DOHH2 (cell line): ENCODE measurements around the gene ABCB1.

Experiments
- EZH2phosphoT487 ChIP-seq: fragments of 200-600 bp; sonication (generic); IDR thresholded peaks from 2 replicates; pipeline ENCODE4 v1.6.1; 2017; ENCODE audit warnings: borderline replicate concordance, mild to moderate bottlenecking, antibody characterized with exemption, low read length, moderate library complexity, mixed read lengths
- TF ChIP-seq, protein P1 (sequence below): fragments of 200-600 bp; sonication (generic); IDR thresholded peaks from one replicate; pipeline ENCODE4 v1.5.1; 2014; ENCODE audit warnings: antibody characterized with exemption, mild to moderate bottlenecking, low read depth, low read length; ENCODE audit not compliant: poor library complexity, severe bottlenecking

DNA sequence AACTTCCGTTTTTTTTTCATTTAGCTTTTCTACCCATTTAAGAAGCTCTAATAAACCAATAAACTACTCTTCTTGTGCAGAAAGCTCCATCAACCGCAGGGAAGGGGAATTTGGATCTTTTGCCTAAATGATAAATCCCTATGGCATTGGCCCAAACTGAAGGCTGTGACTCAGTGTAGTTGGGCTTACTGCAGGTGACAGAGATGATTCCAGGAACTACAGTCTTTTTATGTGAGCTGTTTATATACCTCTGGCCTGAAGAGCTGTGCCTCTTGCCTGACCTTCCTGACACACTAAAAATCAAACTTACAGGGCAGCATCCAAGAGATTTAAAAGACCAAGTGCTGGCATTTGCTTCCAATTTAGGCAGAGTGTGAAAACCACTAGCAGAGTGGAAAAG, 25.2 kb downstream of the ABCB1 start:
- TF ChIP-seq, protein P1, sequence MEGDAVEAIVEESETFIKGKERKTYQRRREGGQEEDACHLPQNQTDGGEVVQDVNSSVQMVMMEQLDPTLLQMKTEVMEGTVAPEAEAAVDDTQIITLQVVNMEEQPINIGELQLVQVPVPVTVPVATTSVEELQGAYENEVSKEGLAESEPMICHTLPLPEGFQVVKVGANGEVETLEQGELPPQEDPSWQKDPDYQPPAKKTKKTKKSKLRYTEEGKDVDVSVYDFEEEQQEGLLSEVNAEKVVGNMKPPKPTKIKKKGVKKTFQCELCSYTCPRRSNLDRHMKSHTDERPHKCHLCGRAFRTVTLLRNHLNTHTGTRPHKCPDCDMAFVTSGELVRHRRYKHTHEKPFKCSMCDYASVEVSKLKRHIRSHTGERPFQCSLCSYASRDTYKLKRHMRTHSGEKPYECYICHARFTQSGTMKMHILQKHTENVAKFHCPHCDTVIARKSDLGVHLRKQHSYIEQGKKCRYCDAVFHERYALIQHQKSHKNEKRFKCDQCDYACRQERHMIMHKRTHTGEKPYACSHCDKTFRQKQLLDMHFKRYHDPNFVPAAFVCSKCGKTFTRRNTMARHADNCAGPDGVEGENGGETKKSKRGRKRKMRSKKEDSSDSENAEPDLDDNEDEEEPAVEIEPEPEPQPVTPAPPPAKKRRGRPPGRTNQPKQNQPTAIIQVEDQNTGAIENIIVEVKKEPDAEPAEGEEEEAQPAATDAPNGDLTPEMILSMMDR = no peak
- no peak for TF ChIP-seq EZH2phosphoT487
